HG03521 (cell line): ENCODE results near the gene EXOC6.

Source experiments
- ATAC-seq: cut with Tn5 transposase; IDR thresholded peaks from one replicate; pipeline ENCODE4 v1.9.1; 2021; ENCODE audit warnings: mild to moderate bottlenecking, moderate library complexity; ENCODE audit not compliant: unreplicated experiment

Gene EXOC6

GRCh38 chr10:93063144-93063976 is 215.0 kb downstream of the EXOC6 start:
- no peak for ATAC-seq

GRCh38 chr10:93063977-93064660 is 215.8 kb downstream of the EXOC6 start:
- no peak for ATAC-seq

- ATAC-seq, result no peak
Observed at GRCh38 chr10:93064874-93065660, 216.7 kb downstream of the EXOC6 start.

DNA sequence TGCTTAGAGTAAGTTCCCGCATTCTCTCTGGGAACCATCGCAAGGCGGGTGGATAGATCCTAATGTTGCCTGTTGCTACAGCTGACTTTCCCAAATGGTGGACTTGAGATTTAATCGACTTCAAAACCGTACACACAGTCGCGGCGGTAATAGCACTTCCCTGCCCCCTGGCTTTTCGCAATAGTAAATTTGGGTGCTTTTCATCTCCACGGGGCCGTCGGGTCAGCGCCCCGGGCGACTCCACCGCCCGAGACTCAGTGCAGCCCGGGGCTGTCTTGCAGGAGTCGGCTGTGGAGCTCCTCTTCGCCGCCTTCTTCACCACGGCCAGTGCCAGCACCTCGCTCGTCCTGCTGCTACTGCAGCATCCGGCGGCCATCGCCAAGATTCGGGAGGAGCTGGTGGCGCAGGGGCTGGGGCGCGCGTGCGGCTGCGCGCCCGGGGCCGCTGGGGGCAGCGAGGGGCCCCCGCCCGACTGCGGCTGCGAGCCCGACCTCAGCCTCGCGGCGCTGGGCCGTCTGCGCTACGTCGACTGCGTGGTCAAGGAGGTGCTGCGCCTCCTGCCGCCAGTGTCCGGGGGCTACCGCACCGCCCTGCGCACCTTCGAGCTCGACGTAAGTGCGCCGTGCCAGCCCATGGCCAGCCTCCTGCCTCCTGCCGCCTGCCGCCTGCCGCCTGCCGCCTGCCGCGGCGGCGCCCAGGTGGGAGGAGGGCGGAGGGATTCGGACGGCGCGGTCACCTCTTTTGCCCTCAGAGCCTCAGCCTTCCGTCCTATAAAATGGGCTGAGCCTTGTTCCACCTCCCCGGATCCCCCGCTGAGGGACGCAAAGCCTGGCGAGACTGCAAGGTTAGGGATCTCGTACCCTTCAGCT is 217.6 kb downstream of the EXOC6 start:
- no peak for ATAC-seq

GRCh38 chr10:93066544-93066913 is 218.2 kb downstream of the EXOC6 start:
- no peak for ATAC-seq

DNA sequence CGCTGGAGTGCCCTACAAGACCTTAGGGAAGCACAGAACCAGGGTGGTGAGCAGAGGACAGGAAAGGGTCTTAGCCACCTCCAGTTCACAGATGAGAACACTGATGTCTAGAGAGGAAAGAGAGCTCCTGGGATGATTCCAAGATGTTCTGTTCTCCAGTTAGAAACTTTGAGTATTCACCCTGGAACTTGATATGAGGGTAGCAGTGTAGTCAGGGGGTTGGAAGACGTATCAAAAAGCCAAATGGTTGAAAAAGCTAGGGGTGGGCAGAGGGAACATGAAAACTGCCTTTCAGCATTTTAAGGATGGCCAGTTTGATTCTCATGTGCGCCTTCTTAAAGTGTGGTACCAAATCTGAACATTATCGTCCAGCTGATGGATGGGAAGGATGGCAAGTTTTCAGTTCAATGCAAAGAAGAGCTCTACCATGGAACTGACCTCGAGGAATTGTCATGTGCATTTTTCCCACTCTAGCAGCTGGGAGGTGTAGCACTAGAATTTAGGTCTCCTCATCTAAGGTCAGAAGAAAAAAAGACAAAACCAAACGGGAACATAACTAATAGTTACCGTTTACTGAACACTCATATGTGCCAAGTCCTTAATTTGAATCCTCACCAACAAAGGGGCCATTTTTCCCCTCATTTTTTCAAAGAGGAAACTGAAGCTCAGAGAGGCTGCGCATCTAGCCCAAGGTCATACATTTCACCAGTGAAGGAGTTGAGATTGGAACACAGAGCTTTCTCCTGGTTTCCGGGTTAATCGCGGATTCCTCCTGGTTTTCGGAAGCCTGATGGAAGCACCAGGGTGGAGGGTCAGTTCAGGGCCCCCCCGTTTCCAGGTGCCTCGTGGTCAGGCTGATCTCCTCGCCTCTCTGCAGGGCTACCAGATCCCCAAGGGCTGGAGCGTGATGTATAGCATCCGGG is 219.4 kb downstream of the EXOC6 start:
- ATAC-seq, result no peak

GRCh38 chr10:93068411-93069244 is 220.3 kb downstream of the EXOC6 start:
- no peak for ATAC-seq

DNA sequence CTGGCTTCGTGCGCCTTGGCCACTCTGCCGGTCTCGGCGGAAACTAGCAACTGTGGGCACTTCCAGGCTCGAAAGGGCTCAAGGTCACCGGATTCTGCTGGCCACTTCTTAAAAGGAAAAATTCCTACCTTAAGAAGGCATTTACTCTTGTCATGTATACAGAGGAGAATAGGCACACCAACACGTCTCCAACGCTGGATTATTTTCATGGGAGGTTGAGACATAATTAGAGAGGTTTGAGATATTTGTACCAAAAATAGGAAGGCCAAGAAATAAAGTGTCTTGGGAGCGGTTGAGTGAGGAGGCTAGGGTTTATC is 220.9 kb downstream of the EXOC6 start:
- ATAC-seq, result no peak

DNA sequence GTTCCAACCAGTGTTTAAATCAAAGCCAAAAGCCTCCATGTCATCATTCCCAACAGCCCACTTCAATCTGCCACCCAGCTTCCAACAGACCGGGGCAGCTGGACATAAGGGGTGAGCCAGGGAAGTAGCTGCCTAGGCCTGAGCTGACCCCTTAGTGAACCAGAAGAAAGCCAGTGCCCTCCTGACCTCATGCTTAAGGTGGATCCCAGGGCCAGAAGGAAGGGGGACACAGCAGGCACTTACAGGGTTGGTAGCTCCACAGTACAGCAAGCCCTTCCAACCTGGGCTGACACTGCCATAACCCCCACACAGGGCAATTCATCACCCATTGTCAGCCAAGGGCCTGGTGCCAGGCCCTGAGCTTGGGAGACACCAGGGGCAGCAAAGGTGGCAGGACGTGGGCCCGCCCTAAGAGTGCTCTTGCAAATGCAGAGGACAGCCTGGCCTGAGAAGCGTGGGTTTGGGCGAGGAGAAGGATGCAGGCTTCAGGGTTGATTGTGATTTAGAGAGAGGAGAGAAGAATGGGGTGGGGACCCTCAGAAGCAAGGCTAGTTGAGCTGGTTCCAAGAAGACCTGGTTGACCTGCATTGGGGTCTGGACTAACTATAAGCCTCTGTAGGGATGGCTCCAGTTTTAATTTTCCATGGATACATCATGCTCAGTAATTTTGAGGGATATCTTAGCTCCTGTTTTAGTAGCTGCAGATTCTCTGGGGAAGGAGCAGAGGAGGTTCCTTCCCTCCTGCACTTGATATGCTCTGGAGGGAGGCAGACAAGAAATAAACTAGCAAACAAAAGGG is 222.3 kb downstream of the EXOC6 start:
- ATAC-seq, result no peak

- no peak for ATAC-seq
Observed at GRCh38 chr10:93071177-93071472, 222.8 kb downstream of the EXOC6 start.

GRCh38 chr10:93071674-93072224 is 223.4 kb downstream of the EXOC6 start:
- ATAC-seq, result no peak

- no peak for ATAC-seq
Observed at GRCh38 chr10:93072225-93072712, 223.9 kb downstream of the EXOC6 start.

- ATAC-seq, result no peak
Observed at GRCh38 chr10:93072713-93073538, 224.6 kb downstream of the EXOC6 start.

GRCh38 chr10:93073539-93074146 is 225.3 kb downstream of the EXOC6 start, which contains the start of gene CYP26A1:
Gene CYP26A1, plus strand, starts transcription at chr10:93073893. Its CDS starts 42 bp downstream, at chr10:93073935.
- ATAC-seq, result no peak

DNA sequence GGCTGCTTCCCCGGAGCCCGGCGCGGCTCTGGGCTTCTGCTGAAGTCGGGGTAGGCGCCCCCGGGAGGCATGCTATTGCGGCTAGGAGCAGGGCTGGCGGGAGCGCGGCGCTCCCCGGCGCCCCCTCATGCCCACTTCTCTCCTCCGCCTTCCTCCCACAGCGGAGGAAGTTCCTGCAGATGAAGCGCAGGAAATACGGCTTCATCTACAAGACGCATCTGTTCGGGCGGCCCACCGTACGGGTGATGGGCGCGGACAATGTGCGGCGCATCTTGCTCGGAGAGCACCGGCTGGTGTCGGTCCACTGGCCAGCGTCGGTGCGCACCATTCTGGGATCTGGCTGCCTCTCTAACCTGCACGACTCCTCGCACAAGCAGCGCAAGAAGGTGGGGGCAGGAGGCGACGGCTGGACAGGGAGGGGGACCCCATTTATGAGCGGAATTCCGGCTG is 225.9 kb downstream of the EXOC6 start:
- no peak for ATAC-seq
